Measurements from ENCODE around the gene ARL16. TPM values are rescaled to one million over a fixed set of nuclear protein-coding genes. Genes with fewer than 3 reads are reported as not detected.

ARL16 gene
- total and polyA plus RNA-seq, 2 donors (not counting 3 experiments of a cell fraction or from before 2014, with no cell fraction given): 41.4 to 71.7 TPM

DNA sequence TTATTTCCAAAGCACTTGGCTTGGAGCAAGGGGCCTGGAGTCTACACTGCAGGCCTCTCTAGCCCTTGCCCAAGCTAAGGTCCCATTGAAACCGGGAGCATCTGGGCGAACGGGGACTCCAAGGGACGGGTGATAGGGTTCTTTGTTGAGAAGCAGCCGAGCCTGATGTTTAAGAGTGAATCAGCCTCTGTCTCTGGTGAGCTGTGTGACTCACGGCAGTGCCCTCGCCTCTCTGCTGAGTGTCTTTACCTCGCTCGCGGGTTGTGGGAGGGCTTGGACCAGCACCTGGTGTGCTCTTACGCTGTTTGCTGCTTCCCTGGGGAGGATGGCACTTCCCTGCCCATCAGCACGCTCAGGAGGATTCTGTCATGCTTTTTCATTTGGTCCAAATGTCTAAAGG lies 1.5 kb upstream of the ARL16 start:
- DNase-seq (ENCODE audit: low read depth, low spot score): peak; percentile 17
- Histone ChIP-seq H3K27me3 (ENCODE audit: control insufficient read depth in 2 of 2, insufficient read depth in 2 of 2, low read length in 2 of 2) (no peaks in the 10 kb centered on the region), H3K79me2 (ENCODE audit: control insufficient read depth, insufficient read depth, low read length) (peaks cover 79% of the 10 kb centered on the region), H3K9me1 (replicated peaks; ENCODE audit: control insufficient read depth, extremely low read depth, insufficient read depth, low read length) (no peaks in the 10 kb centered on the region), H4K20me1 (replicated peaks; ENCODE audit: control insufficient read depth, extremely low read depth, insufficient read depth, low read length) (no peaks in the 10 kb centered on the region), H3K9ac (replicated peaks; ENCODE audit: extremely low read depth, insufficient read depth, low read length) (peak overlapping the region; percentile 87), H3K9me3 (replicated peaks; ENCODE audit: control insufficient read depth, insufficient read depth, low read length) (no peaks in the 10 kb centered on the region), H3K4me1 (ENCODE audit: control insufficient read depth, extremely low read depth, insufficient read depth, low read length) (peaks cover 16% of the 10 kb centered on the region), H3K36me3 (ENCODE audit: control insufficient read depth in 2 of 2, extremely low read depth in 1 of 2, insufficient read depth in 2 of 2, low read length in 2 of 2) (peaks cover 9 to 47% of the 10 kb centered on the region in 2 experiments), H3K4me3 (replicated peaks in 1 of 3; ENCODE audit: insufficient read depth in 1 of 3, low read depth in 1 of 3, low read length in 3 of 3) (peak overlapping the region in 2 of 3 experiments; percentile 50 to 93), H3K27ac (ENCODE audit: insufficient read depth, low read depth, low read length) (peak overlapping the region; percentile 50), H2AFZ (ENCODE audit: low read depth, low read length) (no peak overlapping the region), H3K4me2 (ENCODE audit: insufficient read depth, low read length) (peak overlapping the region; percentile 48)
- POLR2A ChIA-PET: no interaction called here
- dilution Hi-C loops (cut with MboI; ENCODE audit: extremely low pct_ligation_motif_present, low sequenced_read_pairs): no loop called here
- BruUV-seq (replicated peaks): no TSS peak
- FAIRE-seq: peak; percentile 53
- intact Hi-C loops (cut with micrococcal nuclease): loop anchor here (2.0 kb wide), 1 partner anchor 18 kb away; the partner anchor contains the start of gene MRPL12
- CTCF ChIA-PET: interaction anchor here (0.9 to 3.0 kb wide), 2 partner anchors 9 to 17 kb away, joined by 3 to 19 read pairs; partner anchors contain the start of gene MRPL12
- no peak for TF ChIP-seq FOS (IDR thresholded peaks at IDR 0.05; ENCODE audit: borderline replicate concordance, insufficient read depth, low read length)
- TF ChIP-seq GATA2 (IDR thresholded peaks at IDR 0.05; ENCODE audit: insufficient read depth, insufficient read length, low read depth, low read length): no peak
- no peak for TF ChIP-seq JUN (IDR thresholded peaks at IDR 0.05; ENCODE audit: borderline replicate concordance, insufficient read depth, insufficient read length, low read depth)
- TF ChIP-seq POLR2A (IDR thresholded peaks at IDR 0.05; ENCODE audit: low read depth, low read length): no peak
- TF ChIP-seq, protein P1, sequence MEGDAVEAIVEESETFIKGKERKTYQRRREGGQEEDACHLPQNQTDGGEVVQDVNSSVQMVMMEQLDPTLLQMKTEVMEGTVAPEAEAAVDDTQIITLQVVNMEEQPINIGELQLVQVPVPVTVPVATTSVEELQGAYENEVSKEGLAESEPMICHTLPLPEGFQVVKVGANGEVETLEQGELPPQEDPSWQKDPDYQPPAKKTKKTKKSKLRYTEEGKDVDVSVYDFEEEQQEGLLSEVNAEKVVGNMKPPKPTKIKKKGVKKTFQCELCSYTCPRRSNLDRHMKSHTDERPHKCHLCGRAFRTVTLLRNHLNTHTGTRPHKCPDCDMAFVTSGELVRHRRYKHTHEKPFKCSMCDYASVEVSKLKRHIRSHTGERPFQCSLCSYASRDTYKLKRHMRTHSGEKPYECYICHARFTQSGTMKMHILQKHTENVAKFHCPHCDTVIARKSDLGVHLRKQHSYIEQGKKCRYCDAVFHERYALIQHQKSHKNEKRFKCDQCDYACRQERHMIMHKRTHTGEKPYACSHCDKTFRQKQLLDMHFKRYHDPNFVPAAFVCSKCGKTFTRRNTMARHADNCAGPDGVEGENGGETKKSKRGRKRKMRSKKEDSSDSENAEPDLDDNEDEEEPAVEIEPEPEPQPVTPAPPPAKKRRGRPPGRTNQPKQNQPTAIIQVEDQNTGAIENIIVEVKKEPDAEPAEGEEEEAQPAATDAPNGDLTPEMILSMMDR (IDR thresholded peaks at IDR 0.05; ENCODE audit: extremely low read depth in 1 of 2, insufficient read depth in 1 of 2, low read depth in 1 of 2, low read length in 2 of 2): no peak
- TF ChIP-seq POLR2AphosphoS5 (IDR thresholded peaks at IDR 0.05; ENCODE audit: insufficient read depth, low read depth, low read length): no peak

Data from endothelial cell of umbilical vein (primary cell).